Breast epithelium (tissue), 3 donors: ENCODE results near the gene BCL2.

Experiments used
- POLR2A ChIP-seq: fragments of 450-650 bp; IDR thresholded peaks from one replicate; pipeline ENCODE4 v1.6.1; 2016; ENCODE audit warnings: antibody characterized with exemption, mild to moderate bottlenecking, moderate library complexity
- POLR2AphosphoS5 ChIP-seq, 3 donors: sonication (generic); formaldehyde crosslinking; IDR thresholded peaks; one replicate each; pipeline ENCODE4 v1.6.1; 2017; ENCODE audit warnings: antibody characterized with exemption in 3 of 3
- TF ChIP-seq, protein P1 (sequence below), 3 donors: fragments of 450-650 bp; IDR thresholded peaks; one replicate each; pipeline ENCODE4 v1.5.1; 2016 to 2017; ENCODE audit warnings: antibody characterized with exemption in 3 of 3, mild to moderate bottlenecking in 3 of 3, moderate library complexity in 3 of 3

- no peak for TF ChIP-seq POLR2A
- TF ChIP-seq, protein P1, sequence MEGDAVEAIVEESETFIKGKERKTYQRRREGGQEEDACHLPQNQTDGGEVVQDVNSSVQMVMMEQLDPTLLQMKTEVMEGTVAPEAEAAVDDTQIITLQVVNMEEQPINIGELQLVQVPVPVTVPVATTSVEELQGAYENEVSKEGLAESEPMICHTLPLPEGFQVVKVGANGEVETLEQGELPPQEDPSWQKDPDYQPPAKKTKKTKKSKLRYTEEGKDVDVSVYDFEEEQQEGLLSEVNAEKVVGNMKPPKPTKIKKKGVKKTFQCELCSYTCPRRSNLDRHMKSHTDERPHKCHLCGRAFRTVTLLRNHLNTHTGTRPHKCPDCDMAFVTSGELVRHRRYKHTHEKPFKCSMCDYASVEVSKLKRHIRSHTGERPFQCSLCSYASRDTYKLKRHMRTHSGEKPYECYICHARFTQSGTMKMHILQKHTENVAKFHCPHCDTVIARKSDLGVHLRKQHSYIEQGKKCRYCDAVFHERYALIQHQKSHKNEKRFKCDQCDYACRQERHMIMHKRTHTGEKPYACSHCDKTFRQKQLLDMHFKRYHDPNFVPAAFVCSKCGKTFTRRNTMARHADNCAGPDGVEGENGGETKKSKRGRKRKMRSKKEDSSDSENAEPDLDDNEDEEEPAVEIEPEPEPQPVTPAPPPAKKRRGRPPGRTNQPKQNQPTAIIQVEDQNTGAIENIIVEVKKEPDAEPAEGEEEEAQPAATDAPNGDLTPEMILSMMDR (IDR thresholded peaks at IDR 0.05), result no peak
- TF ChIP-seq POLR2AphosphoS5 (IDR thresholded peaks at IDR 0.05), result no peak
Measured at GRCh38 chr18:63187223-63187574, 132.4 kb downstream of the BCL2 start.
